Naive B cell (primary cell): ENCODE results near the gene NEB. TPM values are rescaled to one million over a fixed set of nuclear protein-coding genes. Genes with fewer than 3 reads are reported as not detected.
"Not testable (repeated sequence)": the region's sequence is repeated elsewhere in the genome, so short reads cannot be mapped to it uniquely, and the experiment has no call there.

Source experiments
- ATAC-seq, 2 donors: fragments of 150-1000 bp; cut with Tn5 transposase; 2 replicates each; pipeline ENCODE4 v1.10.0; 2021; ENCODE audit warnings: low read depth in 2 of 2, mild to moderate bottlenecking in 2 of 2, moderate library complexity in 2 of 2
- DNase-seq: peaks from one replicate; pipeline ENCODE4 v3.0.0; 2022
- H3K27ac Mint-ChIP-seq, 6 donors: one replicate each; pipeline ENCODE4 v1.8.0; 2020 to 2022; ENCODE audit warnings: mild to moderate bottlenecking in 6 of 6, mixed read lengths in 6 of 6, moderate library complexity in 5 of 6, inconsistent platforms in 2 of 6
- H3K27me3 Mint-ChIP-seq, 3 donors: one replicate each; pipeline ENCODE4 v1.8.0; 2021 to 2022; ENCODE audit warnings: mixed read lengths in 3 of 3, mild to moderate bottlenecking in 1 of 3
- H3K36me3 Mint-ChIP-seq, 2 donors: one replicate each; pipeline ENCODE4 v1.8.0; 2020 to 2022; ENCODE audit warnings: mixed read lengths in 2 of 2, inconsistent platforms in 1 of 2, mild to moderate bottlenecking in 1 of 2
- H3K4me1 Mint-ChIP-seq, 3 donors: one replicate each; pipeline ENCODE4 v1.8.0; 2020 to 2022; ENCODE audit warnings: mixed read lengths in 3 of 3, inconsistent platforms in 1 of 3, mild to moderate bottlenecking in 1 of 3, moderate library complexity in 1 of 3
- H3K4me3 Mint-ChIP-seq, 8 donors: one replicate each; pipeline ENCODE4 v1.8.0; 2020 to 2022; ENCODE audit warnings: mild to moderate bottlenecking in 8 of 8, mixed read lengths in 8 of 8, moderate library complexity in 8 of 8, inconsistent platforms in 2 of 8
- H3K9me3 Mint-ChIP-seq, 7 donors: one replicate each; pipeline ENCODE4 v1.8.0; 2020 to 2022; ENCODE audit warnings: mixed read lengths in 7 of 7, mild to moderate bottlenecking in 5 of 7, inconsistent platforms in 2 of 7, moderate library complexity in 1 of 7
- polyA plus RNA-seq, 6 donors: library from polyadenylated mRNA; unstranded; fragments of 300-500 nt; fragmentation: Illumina TruSeq; gene quantifications; one replicate each; pipeline ENCODE4 v1.2.3, GENCODE V29; 2021; ENCODE audit warnings: low read depth in 6 of 6

Gene NEB
- polyA plus RNA-seq, 6 donors from 2014 or later: 0.10 to 0.88 (median 0.18) TPM; not detected in 2

DNA sequence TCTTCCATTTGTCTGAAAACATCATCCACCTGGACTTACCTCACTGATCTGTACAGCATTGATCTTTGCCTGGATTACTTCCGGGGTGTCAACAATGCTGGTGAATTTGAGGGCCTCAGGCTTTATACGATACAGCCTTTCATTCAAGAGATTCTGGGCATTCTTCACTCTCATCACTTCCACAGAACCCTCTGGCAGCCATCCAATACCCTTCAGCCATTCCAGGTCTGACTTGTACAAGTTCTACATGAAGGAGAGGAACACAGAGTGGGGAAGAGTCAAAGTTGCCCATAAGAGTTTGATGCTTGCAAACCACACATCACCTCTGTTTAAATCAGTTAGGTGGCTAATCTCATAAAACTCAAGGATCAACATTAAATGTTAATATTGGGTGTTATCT is 130.7 kb downstream of the NEB start:
- H3K9me3 Mint-ChIP-seq, H3K27ac Mint-ChIP-seq, H3K4me3 Mint-ChIP-seq, H3K27me3 Mint-ChIP-seq, H3K36me3 Mint-ChIP-seq, H3K4me1 Mint-ChIP-seq, DNase-seq, ATAC-seq: not testable (repeated sequence)

DNA sequence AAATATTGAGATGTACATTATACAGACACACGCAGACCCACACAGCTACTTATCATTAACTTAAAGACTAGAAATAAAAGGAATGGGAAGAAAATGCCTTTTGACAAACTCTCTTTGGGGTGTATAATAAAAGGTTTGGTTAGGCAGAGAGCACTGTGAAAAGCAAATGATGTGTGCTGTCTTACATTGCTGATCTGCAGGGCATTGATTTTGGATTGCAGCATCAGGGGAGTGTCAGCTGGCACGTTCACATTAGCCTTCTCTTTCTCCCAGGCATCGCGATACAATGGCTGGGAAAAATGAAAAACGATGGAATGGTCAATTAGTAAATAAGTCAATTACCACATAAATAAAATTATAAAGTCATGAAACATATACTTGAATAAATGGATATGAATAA is 131.9 kb downstream of the NEB start:
- H3K4me3 Mint-ChIP-seq, H3K36me3 Mint-ChIP-seq, H3K27ac Mint-ChIP-seq, H3K9me3 Mint-ChIP-seq, ATAC-seq, H3K27me3 Mint-ChIP-seq, H3K4me1 Mint-ChIP-seq, DNase-seq: not testable (repeated sequence)

DNA sequence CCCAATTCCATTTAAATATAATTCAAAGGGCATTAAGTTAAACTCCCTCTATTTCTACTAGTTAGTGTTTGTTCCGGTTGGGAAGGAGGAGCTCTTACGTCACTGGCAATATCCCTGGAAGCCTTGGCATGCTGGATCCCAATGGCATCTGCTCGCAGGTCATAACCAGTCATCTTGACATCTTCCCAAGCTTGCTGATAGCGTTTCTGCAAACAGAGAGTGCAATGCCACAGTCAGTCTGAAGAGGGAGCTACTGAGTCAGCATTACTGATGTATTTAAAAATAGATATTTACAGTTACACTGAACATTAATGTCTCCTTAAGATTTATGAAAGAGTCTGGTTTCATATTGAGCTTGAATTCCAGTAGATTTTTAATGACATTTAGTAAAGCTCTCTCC is 132.5 kb downstream of the NEB start:
- not testable (repeated sequence) for H3K9me3 Mint-ChIP-seq, H3K36me3 Mint-ChIP-seq, DNase-seq, H3K27ac Mint-ChIP-seq, H3K4me3 Mint-ChIP-seq, H3K4me1 Mint-ChIP-seq, H3K27me3 Mint-ChIP-seq
- ATAC-seq: peak in 1 of 2 donors; percentile 39

DNA sequence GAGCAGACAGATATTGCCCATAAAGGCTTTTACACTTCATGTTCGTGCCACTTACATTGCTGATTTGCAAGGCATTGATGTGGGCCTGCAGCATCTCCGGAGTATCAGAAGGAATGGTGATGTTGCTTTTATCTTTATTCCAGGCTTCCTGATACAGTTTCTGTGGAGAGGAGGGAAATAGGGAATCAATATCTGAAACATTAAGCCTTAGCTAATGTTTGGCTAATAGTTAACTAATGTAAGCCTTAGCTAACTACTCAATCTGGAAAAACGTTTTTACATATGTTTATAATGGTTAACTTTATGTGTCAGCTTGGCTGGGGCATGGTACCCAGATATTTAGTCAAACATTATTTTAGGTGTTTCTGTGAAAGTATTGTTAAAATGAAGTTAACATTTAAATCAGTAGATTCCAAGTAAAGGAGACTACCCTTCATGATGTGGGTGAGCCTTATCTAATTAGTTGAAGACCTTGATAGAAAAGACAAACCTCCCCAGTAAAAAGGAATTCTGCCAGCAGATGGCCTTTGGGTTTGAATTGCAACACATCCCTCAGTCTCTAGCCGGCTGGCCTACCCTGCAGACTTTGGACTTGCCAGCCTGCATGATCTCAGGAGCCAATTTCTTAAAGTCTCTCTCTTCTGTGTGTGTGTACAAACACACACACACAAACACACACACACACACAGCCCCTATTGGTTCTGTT is 137.2 kb downstream of the NEB start:
- not testable (repeated sequence) for H3K4me3 Mint-ChIP-seq, H3K36me3 Mint-ChIP-seq, DNase-seq, H3K9me3 Mint-ChIP-seq, H3K27ac Mint-ChIP-seq, H3K4me1 Mint-ChIP-seq, ATAC-seq, H3K27me3 Mint-ChIP-seq

DNA sequence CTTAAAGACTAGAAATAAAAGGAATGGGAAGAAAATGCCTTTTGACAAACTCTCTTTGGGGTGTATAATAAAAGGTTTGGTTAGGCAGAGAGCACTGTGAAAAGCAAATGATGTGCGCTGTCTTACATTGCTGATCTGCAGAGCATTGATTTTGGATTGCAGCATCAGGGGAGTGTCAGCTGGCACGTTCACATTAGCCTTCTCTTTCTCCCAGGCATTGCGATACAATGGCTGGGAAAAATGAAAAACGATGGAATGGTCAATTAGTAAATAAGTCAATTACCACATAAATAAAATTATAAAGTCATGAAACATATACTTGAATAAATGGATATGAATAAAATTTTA is 142.4 kb downstream of the NEB start:
- H3K9me3 Mint-ChIP-seq, H3K27me3 Mint-ChIP-seq, DNase-seq, H3K4me1 Mint-ChIP-seq, H3K36me3 Mint-ChIP-seq, H3K27ac Mint-ChIP-seq, ATAC-seq, H3K4me3 Mint-ChIP-seq: not testable (repeated sequence)

DNA sequence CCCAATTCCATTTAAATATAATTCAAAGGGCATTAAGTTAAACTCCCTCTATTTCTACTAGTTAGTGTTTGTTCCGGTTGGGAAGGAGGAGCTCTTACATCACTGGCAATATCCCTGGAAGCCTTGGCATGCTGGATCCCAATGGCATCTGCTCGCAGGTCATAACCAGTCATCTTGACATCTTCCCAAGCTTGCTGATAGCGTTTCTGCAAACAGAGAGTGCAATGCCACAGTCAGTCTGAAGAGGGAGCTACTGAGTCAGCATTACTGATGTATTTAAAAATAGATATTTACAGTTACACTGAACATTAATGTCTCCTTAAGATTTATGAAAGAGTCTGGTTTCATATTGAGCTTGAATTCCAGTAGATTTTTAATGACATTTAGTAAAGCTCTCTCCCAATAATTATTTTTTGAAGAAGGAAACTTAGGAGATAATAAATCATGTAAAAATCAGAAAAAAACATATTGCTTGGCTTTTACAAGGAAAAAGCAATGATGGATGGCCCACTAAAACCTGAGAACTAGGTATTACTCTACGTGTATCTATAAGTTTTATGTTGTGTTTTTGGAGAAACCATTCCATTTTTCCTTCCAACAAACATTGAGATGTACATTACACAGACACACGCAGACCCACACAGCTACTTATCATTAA is 142.9 kb downstream of the NEB start:
- not testable (repeated sequence) for H3K4me3 Mint-ChIP-seq, H3K27me3 Mint-ChIP-seq, H3K4me1 Mint-ChIP-seq, H3K9me3 Mint-ChIP-seq, H3K36me3 Mint-ChIP-seq, H3K27ac Mint-ChIP-seq
- DNase-seq (peak; percentile 5), ATAC-seq (peak in 1 of 2 donors; percentile 41)

DNA sequence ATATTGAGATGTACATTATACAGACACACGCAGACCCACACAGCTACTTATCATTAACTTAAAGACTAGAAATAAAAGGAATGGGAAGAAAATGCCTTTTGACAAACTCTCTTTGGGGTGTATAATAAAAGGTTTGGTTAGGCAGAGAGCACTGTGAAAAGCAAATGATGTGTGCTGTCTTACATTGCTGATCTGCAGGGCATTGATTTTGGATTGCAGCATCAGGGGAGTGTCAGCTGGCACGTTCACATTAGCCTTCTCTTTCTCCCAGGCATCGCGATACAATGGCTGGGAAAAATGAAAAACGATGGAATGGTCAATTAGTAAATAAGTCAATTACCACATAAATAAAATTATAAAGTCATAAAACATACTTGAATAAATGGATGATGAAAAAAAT is 153.0 kb downstream of the NEB start:
- not testable (repeated sequence) for DNase-seq, H3K9me3 Mint-ChIP-seq, ATAC-seq, H3K4me1 Mint-ChIP-seq, H3K27me3 Mint-ChIP-seq, H3K36me3 Mint-ChIP-seq, H3K4me3 Mint-ChIP-seq, H3K27ac Mint-ChIP-seq

DNA sequence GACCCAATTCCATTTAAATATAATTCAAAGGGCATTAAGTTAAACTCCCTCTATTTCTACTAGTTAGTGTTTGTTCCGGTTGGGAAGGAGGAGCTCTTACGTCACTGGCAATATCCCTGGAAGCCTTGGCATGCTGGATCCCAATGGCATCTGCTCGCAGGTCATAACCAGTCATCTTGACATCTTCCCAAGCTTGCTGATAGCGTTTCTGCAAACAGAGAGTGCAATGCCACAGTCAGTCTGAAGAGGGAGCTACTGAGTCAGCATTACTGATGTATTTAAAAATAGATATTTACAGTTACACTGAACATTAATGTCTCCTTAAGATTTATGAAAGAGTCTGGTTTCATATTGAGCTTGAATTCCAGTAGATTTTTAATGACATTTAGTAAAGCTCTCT is 153.6 kb downstream of the NEB start:
- peak in 1 of 2 donors; percentile 41 for ATAC-seq
- H3K36me3 Mint-ChIP-seq, DNase-seq, H3K27me3 Mint-ChIP-seq, H3K9me3 Mint-ChIP-seq, H3K4me1 Mint-ChIP-seq, H3K4me3 Mint-ChIP-seq, H3K27ac Mint-ChIP-seq: not testable (repeated sequence)

DNA sequence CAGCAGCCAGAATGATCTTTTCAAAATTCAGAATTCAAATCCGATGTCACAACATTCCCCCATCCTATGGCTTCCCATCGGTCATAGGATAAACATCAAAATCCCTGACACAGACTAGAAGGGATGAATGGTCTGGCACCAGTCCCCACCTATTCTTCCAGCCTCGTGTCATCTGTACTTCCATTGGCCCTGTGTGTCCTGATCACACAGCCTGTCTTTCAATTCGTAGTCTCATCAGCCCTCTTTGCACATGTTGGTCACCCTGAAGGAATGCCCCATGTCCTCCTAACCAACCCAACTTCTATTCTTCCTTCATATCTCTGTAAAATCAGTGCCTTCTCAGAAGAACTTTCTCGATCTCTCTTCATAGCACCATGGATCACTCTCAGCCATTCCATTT is 157.2 kb downstream of the NEB start:
- no peak overlapping the region for H3K4me3 Mint-ChIP-seq
- no peaks in the 10 kb centered on the region for H3K4me1 Mint-ChIP-seq
- H3K36me3 Mint-ChIP-seq: peaks cover 0 to 4% of the 10 kb centered on the region in 2 donors
- no peak for DNase-seq
- no peaks in the 10 kb centered on the region for H3K27me3 Mint-ChIP-seq
- no peaks in the 10 kb centered on the region for H3K9me3 Mint-ChIP-seq
- no peak overlapping the region for H3K27ac Mint-ChIP-seq
- no peak for ATAC-seq

DNA sequence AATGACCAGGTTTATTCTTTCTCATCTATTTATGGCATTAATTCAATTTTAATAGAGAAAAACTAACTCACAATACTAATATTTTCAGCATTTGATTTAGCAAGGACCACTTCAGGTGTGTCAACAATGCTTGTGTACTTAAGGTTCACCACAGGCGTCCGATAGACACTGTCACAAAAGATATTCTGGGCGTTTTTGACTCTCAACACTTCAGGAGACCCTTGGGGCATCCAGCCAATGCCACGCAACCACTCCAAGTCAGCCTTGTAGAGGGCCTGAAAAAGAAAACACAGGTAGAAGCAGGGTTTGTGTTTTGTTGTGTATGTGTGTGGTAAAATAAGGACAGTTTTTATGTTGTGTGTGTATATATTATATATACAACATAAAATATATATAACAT is 158.2 kb downstream of the NEB start:
- Mint-ChIP-seq H3K4me3 (no peak overlapping the region), H3K36me3 (peaks cover 0 to 4% of the 10 kb centered on the region in 2 donors), H3K9me3 (no peaks in the 10 kb centered on the region), H3K27ac (no peak overlapping the region), H3K4me1 (no peaks in the 10 kb centered on the region), H3K27me3 (no peaks in the 10 kb centered on the region)
- ATAC-seq (no peak), DNase-seq (no peak)

DNA sequence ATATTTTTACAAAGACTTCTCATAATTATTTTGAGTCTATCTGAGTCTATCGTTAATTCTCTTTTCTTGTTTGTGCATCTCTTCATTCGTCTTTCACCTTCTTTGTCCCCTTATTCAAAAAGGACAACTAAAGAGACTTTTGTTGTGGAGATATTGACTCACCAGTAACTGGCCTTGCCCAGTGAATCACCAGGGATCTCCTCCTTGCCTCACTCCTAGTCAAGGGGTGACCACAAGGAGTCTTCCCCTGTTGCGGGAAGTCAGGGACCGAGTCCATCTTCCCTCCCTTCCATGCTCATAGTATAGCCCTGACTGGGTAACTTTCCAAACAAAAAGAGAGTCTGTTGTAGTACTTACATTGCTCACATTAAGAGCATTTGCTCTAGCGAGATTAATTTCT is 158.9 kb downstream of the NEB start:
- no peak overlapping the region for H3K27ac Mint-ChIP-seq
- ATAC-seq: no peak
- no peaks in the 10 kb centered on the region for H3K4me1 Mint-ChIP-seq
- H3K36me3 Mint-ChIP-seq: peaks cover 0 to 4% of the 10 kb centered on the region in 2 donors
- DNase-seq: no peak
- H3K9me3 Mint-ChIP-seq: no peaks in the 10 kb centered on the region
- H3K27me3 Mint-ChIP-seq: no peaks in the 10 kb centered on the region
- H3K4me3 Mint-ChIP-seq: no peak overlapping the region

DNA sequence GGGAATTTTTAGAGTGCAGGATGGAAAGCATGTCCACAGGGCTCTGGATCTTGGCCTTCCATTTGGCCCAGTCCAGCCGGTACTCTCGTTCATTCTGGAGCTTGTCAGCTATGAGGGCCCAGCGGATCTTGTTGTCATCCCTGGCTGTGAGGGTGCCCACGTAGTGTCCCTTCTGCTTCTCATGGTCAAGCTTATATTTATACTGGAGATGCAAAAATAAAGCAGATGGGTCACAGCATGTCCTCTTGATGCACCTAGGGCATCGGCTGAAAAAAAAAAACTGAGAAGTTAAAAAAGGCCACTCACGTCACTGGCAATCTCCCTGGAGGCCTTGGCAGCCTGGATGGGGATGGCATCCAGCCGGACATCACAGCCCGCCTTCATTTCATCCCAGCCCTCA is 164.1 kb downstream of the NEB start:
- Mint-ChIP-seq H3K27ac (no peak overlapping the region), H3K36me3 (peaks cover 0 to 5% of the 10 kb centered on the region in 2 donors), H3K9me3 (no peaks in the 10 kb centered on the region), H3K4me1 (no peaks in the 10 kb centered on the region), H3K27me3 (no peaks in the 10 kb centered on the region), H3K4me3 (no peak overlapping the region)
- DNase-seq: no peak
- no peak for ATAC-seq

DNA sequence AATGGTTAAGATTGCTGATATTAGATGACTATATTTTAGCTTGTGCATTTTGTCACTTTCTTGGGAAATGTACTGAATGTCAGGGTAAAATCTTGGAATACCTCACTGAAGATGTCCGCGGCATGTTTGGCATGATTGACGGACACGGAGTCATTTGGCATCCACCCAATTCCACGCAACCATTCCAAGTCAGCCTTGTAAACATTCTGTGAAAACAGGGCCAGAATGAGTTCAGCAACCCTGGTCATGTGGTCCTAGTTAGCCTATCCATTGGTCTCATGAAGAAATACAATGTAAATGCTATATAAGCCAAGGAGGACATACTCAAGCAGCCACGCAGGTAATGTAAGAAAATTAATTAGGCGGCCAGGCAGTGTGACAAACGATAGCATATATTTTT is 165.1 kb downstream of the NEB start:
- DNase-seq (no peak), ATAC-seq (no peak)
- Mint-ChIP-seq H3K4me1 (no peaks in the 10 kb centered on the region), H3K27me3 (no peaks in the 10 kb centered on the region), H3K36me3 (peaks cover 0 to 5% of the 10 kb centered on the region in 2 donors), H3K9me3 (no peaks in the 10 kb centered on the region), H3K27ac (no peak overlapping the region), H3K4me3 (no peak overlapping the region)

DNA sequence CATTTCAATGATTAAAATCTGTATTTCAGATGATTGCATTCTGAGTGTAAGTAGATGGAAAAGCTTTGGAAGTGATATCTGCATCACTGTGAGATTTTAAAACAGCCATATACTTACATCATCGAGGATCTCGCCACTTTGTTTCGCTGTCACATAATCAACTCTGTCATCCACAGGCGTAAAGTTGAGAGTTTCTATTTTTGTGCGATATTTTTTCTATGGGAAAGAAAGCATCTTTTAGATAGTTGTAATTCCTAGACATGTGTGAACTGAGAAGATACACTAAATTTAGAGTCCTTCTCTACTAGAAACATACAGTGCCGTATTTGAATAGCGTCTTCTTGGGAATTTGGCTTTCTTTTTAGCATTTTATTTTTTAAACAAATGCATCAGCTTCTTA is 165.8 kb downstream of the NEB start:
- Mint-ChIP-seq H3K9me3 (no peaks in the 10 kb centered on the region), H3K27me3 (no peaks in the 10 kb centered on the region), H3K27ac (no peak overlapping the region), H3K4me1 (no peaks in the 10 kb centered on the region), H3K36me3 (peaks cover 0 to 5% of the 10 kb centered on the region in 2 donors), H3K4me3 (no peak overlapping the region)
- DNase-seq: no peak
- ATAC-seq: no peak

DNA sequence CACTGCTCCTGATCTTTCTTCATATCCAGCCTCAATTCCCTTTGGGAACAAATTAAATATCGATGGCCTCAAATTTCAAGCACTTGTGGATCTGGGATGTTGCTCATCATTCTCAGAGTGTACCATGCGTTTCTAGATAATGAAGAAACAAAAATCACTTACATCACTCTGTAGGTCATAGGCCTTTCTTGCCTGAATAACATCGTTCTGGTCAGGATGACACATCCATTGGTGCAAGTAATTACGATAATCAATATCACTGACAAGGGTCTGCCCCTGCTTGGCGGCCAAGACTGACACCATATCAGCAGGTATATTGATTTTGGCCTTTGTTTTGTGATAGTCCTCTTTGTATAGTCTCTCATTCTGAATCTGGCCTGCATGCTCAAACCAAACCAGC is 167.3 kb downstream of the NEB start:
- peaks cover 0 to 5% of the 10 kb centered on the region in 2 donors for H3K36me3 Mint-ChIP-seq
- H3K27ac Mint-ChIP-seq: peak overlapping the region in 1 of 6 donors; percentile 22
- H3K9me3 Mint-ChIP-seq: no peaks in the 10 kb centered on the region
- H3K4me3 Mint-ChIP-seq: no peak overlapping the region
- no peaks in the 10 kb centered on the region for H3K4me1 Mint-ChIP-seq
- ATAC-seq: no peak
- DNase-seq: no peak
- no peaks in the 10 kb centered on the region for H3K27me3 Mint-ChIP-seq
